ENCODE results near the gene POLR2C.

DNA sequence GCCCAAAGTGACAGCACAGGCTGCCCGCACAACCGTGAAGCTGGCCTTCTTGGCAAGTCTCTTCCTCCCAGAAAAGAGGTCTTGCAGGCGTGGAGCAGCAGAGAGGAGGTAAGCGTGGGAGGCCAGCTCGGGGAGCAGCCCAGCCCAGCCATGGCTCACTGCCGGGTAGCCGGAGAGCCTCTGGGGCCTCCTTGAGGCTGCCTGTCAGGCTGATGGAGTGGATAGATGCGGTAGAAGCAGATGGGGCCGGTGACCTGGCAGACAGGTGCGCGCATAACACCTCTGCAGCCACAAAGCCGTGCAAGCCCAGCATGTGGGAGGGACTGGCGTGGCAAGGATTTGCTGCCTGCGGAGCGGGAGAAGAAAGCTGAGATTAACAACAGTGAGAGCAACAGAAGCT lies 40.9 kb downstream of the POLR2C start:
- TF ChIP-seq, protein P1, sequence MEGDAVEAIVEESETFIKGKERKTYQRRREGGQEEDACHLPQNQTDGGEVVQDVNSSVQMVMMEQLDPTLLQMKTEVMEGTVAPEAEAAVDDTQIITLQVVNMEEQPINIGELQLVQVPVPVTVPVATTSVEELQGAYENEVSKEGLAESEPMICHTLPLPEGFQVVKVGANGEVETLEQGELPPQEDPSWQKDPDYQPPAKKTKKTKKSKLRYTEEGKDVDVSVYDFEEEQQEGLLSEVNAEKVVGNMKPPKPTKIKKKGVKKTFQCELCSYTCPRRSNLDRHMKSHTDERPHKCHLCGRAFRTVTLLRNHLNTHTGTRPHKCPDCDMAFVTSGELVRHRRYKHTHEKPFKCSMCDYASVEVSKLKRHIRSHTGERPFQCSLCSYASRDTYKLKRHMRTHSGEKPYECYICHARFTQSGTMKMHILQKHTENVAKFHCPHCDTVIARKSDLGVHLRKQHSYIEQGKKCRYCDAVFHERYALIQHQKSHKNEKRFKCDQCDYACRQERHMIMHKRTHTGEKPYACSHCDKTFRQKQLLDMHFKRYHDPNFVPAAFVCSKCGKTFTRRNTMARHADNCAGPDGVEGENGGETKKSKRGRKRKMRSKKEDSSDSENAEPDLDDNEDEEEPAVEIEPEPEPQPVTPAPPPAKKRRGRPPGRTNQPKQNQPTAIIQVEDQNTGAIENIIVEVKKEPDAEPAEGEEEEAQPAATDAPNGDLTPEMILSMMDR (conservative IDR thresholded peaks at IDR 0.05), result no peak
- no peak for TF ChIP-seq EZH2 (IDR thresholded peaks at IDR 0.05; ENCODE audit: low read depth)
